ENCODE results near the gene LIN28B.

- no peak for TF ChIP-seq CTCF (IDR thresholded peaks at IDR 0.05; ENCODE audit: insufficient read depth, low read length)
- TF ChIP-seq POLR2AphosphoS5 (IDR thresholded peaks at IDR 0.05; ENCODE audit: low read depth): no peak
- TF ChIP-seq, protein P1, sequence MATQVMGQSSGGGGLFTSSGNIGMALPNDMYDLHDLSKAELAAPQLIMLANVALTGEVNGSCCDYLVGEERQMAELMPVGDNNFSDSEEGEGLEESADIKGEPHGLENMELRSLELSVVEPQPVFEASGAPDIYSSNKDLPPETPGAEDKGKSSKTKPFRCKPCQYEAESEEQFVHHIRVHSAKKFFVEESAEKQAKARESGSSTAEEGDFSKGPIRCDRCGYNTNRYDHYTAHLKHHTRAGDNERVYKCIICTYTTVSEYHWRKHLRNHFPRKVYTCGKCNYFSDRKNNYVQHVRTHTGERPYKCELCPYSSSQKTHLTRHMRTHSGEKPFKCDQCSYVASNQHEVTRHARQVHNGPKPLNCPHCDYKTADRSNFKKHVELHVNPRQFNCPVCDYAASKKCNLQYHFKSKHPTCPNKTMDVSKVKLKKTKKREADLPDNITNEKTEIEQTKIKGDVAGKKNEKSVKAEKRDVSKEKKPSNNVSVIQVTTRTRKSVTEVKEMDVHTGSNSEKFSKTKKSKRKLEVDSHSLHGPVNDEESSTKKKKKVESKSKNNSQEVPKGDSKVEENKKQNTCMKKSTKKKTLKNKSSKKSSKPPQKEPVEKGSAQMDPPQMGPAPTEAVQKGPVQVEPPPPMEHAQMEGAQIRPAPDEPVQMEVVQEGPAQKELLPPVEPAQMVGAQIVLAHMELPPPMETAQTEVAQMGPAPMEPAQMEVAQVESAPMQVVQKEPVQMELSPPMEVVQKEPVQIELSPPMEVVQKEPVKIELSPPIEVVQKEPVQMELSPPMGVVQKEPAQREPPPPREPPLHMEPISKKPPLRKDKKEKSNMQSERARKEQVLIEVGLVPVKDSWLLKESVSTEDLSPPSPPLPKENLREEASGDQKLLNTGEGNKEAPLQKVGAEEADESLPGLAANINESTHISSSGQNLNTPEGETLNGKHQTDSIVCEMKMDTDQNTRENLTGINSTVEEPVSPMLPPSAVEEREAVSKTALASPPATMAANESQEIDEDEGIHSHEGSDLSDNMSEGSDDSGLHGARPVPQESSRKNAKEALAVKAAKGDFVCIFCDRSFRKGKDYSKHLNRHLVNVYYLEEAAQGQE (IDR thresholded peaks at IDR 0.05; ENCODE audit: insufficient replicate concordance, low read depth): no peak
- TF ChIP-seq GABPA (IDR thresholded peaks at IDR 0.05; ENCODE audit: low read depth): no peak
- no peak for TF ChIP-seq SPI1 (IDR thresholded peaks at IDR 0.05; ENCODE audit: borderline replicate concordance, low read depth)
These were observed 632 bp downstream of the LIN28B start for GRCh38 chr6:104957301-104958177.
